IPS DF 6.9 (cell line): Measurements from ENCODE around the gene MEIS2.

Experiments
- DNase-seq: peaks from one replicate; pipeline ENCODE4 v3.0.0-alpha.2; 2013; ENCODE audit warnings: low read depth, low spot score
- H3K27ac ChIP-seq: one replicate; pipeline ENCODE4 v1.5.1; 2013; ENCODE audit warnings: low read length, control low read depth
- H3K27me3 ChIP-seq: 2 replicates; pipeline ENCODE4 v1.6.1; 2013; ENCODE audit warnings: mild to moderate bottlenecking, low read length; ENCODE audit not compliant: control insufficient read depth, insufficient read depth
- H3K36me3 ChIP-seq: 2 replicates; pipeline ENCODE4 v1.6.1; 2013; ENCODE audit warnings: low read length; ENCODE audit not compliant: control insufficient read depth, insufficient read depth
- H3K4me1 ChIP-seq: 2 replicates; pipeline ENCODE4 v1.6.1; 2013; ENCODE audit warnings: low read length; ENCODE audit not compliant: control insufficient read depth, insufficient read depth
- H3K4me3 ChIP-seq: 2 replicates; pipeline ENCODE4 v1.5.1; 2013; ENCODE audit warnings: mild to moderate bottlenecking, low read length
- H3K9me3 ChIP-seq: 2 replicates; pipeline ENCODE4 v1.6.1; 2013; ENCODE audit warnings: low read length, inconsistent platforms; ENCODE audit not compliant: control insufficient read depth, insufficient read depth
- WGBS: extraction: QIAGEN DNeasy Blood & Tissue Kit; methylation state at CpG from one replicate; pipeline ENCODE4 v1.1.7; 2013; ENCODE audit warnings: mixed read lengths, missing lambda C conversion rate; ENCODE audit not compliant: insufficient read length, insufficient coverage; 5-methylcytosine and 5-hydroxymethylcytosine counted together

The MEIS2 gene

GRCh38 chr15:37088436-37088835, 11.9 kb downstream of the MEIS2 start:
- DNase-seq: no peak
- Histone ChIP-seq H3K4me3 (no peak overlapping the region), H3K27me3 (peaks cover 12% of the 10 kb centered on the region; the same call in 1 of the 2 replicates), H3K27ac (no peak overlapping the region), H3K4me1 (peaks cover 3% of the 10 kb centered on the region), H3K9me3 (no peaks in the 10 kb centered on the region), H3K36me3 (no peaks in the 10 kb centered on the region)
- no CpG with 5 or more reads among the region's 2 CpGs for WGBS

GRCh38 chr15:37087131-37087588, 13.2 kb downstream of the MEIS2 start:
- H3K36me3 ChIP-seq: no peaks in the 10 kb centered on the region
- H3K27me3 ChIP-seq: peaks cover 3% of the 10 kb centered on the region; the same call in 1 of the 2 replicates
- H3K4me1 ChIP-seq: peaks cover 2% of the 10 kb centered on the region
- no peak for DNase-seq
- H3K27ac ChIP-seq: no peak overlapping the region
- H3K9me3 ChIP-seq: no peaks in the 10 kb centered on the region
- no peak overlapping the region for H3K4me3 ChIP-seq
- WGBS: no CpG with 5 or more reads among the region's 4 CpGs

GRCh38 chr15:37086521-37086920, 13.8 kb downstream of the MEIS2 start:
- Histone ChIP-seq H3K27me3 (no peaks in the 10 kb centered on the region), H3K36me3 (no peaks in the 10 kb centered on the region), H3K4me1 (peaks cover 2% of the 10 kb centered on the region), H3K4me3 (no peak overlapping the region), H3K9me3 (no peaks in the 10 kb centered on the region), H3K27ac (no peak overlapping the region)
- no peak for DNase-seq
- no CpG with 5 or more reads among the region's 1 CpG for WGBS

GRCh38 chr15:37086120-37086519, 14.2 kb downstream of the MEIS2 start:
- H3K4me3 ChIP-seq: no peak overlapping the region
- no CpG with 5 or more reads among the region's 3 CpGs for WGBS
- H3K4me1 ChIP-seq: peaks cover 2% of the 10 kb centered on the region
- no peaks in the 10 kb centered on the region for H3K27me3 ChIP-seq
- H3K27ac ChIP-seq: no peak overlapping the region
- H3K9me3 ChIP-seq: no peaks in the 10 kb centered on the region
- no peaks in the 10 kb centered on the region for H3K36me3 ChIP-seq
- no peak for DNase-seq

- no peak for DNase-seq
- Histone ChIP-seq H3K4me1 (peaks cover 2% of the 10 kb centered on the region), H3K9me3 (no peaks in the 10 kb centered on the region), H3K27ac (no peak overlapping the region), H3K36me3 (no peaks in the 10 kb centered on the region), H3K27me3 (no peaks in the 10 kb centered on the region; the same call in 1 of the 2 replicates), H3K4me3 (no peak overlapping the region)
- no CpG with 5 or more reads among the region's 3 CpGs for WGBS
Measured at GRCh38 chr15:37084602-37085001, 15.7 kb downstream of the MEIS2 start.

GRCh38 chr15:37083610-37084009, 16.7 kb downstream of the MEIS2 start:
- peaks cover 2% of the 10 kb centered on the region for H3K4me1 ChIP-seq
- no peak overlapping the region for H3K4me3 ChIP-seq
- H3K27ac ChIP-seq: no peak overlapping the region
- no peaks in the 10 kb centered on the region for H3K36me3 ChIP-seq
- no peaks in the 10 kb centered on the region for H3K9me3 ChIP-seq
- WGBS: no CpG with 5 or more reads among the region's 6 CpGs
- DNase-seq: no peak
- no peaks in the 10 kb centered on the region; the same call in 1 of the 2 replicates for H3K27me3 ChIP-seq

- no peaks in the 10 kb centered on the region for H3K36me3 ChIP-seq
- WGBS: no CpG with 5 or more reads among the region's 5 CpGs
- H3K4me3 ChIP-seq: no peak overlapping the region
- H3K27me3 ChIP-seq: no peaks in the 10 kb centered on the region; the same call in 1 of the 2 replicates
- H3K4me1 ChIP-seq: peaks cover 2% of the 10 kb centered on the region
- no peak overlapping the region for H3K27ac ChIP-seq
- H3K9me3 ChIP-seq: no peaks in the 10 kb centered on the region
- no peak for DNase-seq
Measured at GRCh38 chr15:37081983-37082382, 18.4 kb downstream of the MEIS2 start.

- no peak overlapping the region for H3K27ac ChIP-seq
- no peak for DNase-seq
- no peaks in the 10 kb centered on the region for H3K9me3 ChIP-seq
- H3K27me3 ChIP-seq: no peaks in the 10 kb centered on the region; the same call in 1 of the 2 replicates
- no peak overlapping the region for H3K4me3 ChIP-seq
- H3K4me1 ChIP-seq: peaks cover 2% of the 10 kb centered on the region
- H3K36me3 ChIP-seq: no peaks in the 10 kb centered on the region
- no CpG with 5 or more reads among the region's 5 CpGs for WGBS
Measured at GRCh38 chr15:37080261-37080921, 20.0 kb downstream of the MEIS2 start.

GRCh38 chr15:37079726-37080125, 20.6 kb downstream of the MEIS2 start:
- no peak overlapping the region for H3K27ac ChIP-seq
- H3K9me3 ChIP-seq: no peaks in the 10 kb centered on the region
- no peaks in the 10 kb centered on the region for H3K36me3 ChIP-seq
- no peak overlapping the region for H3K4me3 ChIP-seq
- no CpG with 5 or more reads among the region's 6 CpGs for WGBS
- DNase-seq: no peak
- no peaks in the 10 kb centered on the region; the same call in 1 of the 2 replicates for H3K27me3 ChIP-seq
- H3K4me1 ChIP-seq: peaks cover 2% of the 10 kb centered on the region

- no peaks in the 10 kb centered on the region for H3K9me3 ChIP-seq
- no peaks in the 10 kb centered on the region; the same call in 1 of the 2 replicates for H3K27me3 ChIP-seq
- WGBS: no CpG with 5 or more reads among the region's 1 CpG
- H3K4me1 ChIP-seq: peaks cover under 1% of the 10 kb centered on the region
- no peak overlapping the region for H3K27ac ChIP-seq
- no peak overlapping the region for H3K4me3 ChIP-seq
- H3K36me3 ChIP-seq: no peaks in the 10 kb centered on the region
- DNase-seq: no peak
Measured at GRCh38 chr15:37078566-37078965, 21.8 kb downstream of the MEIS2 start.
